Measurements from ENCODE around the gene NPL.

NPL gene

GRCh38 chr1:182766881-182767645, 22.5 kb upstream of the NPL start:
- Mint-ChIP-seq H3K27ac (no peak overlapping the region), H3K27me3 (peaks cover 17% of the 10 kb centered on the region), H3K4me3 (no peak overlapping the region), H3K9me3 (no peaks in the 10 kb centered on the region), H3K4me1 (no peaks in the 10 kb centered on the region), H3K36me3 (no peaks in the 10 kb centered on the region)
- no peak for ATAC-seq

DNA sequence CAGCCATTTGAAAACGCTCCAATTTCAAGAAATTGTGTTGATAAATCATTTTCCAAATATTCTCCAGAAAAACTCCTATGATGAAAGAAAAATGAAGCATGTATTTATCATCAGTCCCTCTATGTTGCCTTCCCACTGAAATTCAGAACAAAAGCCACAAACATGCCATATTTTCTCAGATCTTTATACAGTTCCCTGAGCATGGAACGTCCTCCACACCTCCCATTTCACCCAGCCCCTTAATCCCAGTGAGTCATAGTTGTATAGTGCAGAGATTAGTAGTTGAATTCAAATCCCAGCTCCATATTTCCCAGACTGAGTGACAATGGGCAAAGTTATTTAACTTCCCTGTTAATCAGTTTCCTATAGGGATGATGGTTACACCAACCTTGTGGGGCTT, 20.6 kb upstream of the NPL start:
- Mint-ChIP-seq H3K9me3 (no peaks in the 10 kb centered on the region), H3K36me3 (no peaks in the 10 kb centered on the region), H3K4me3 (no peak overlapping the region), H3K27me3 (peaks cover 17% of the 10 kb centered on the region), H3K27ac (no peak overlapping the region), H3K4me1 (no peaks in the 10 kb centered on the region)
- no peak for ATAC-seq

- Mint-ChIP-seq H3K27ac (no peak overlapping the region), H3K4me1 (no peaks in the 10 kb centered on the region), H3K9me3 (no peaks in the 10 kb centered on the region), H3K36me3 (no peaks in the 10 kb centered on the region), H3K4me3 (no peak overlapping the region), H3K27me3 (peaks cover 27% of the 10 kb centered on the region)
- no peak for ATAC-seq
Observed at GRCh38 chr1:182770232-182770631, 19.3 kb upstream of the NPL start.

- peaks cover 21% of the 10 kb centered on the region for H3K27me3 Mint-ChIP-seq
- no peaks in the 10 kb centered on the region for H3K36me3 Mint-ChIP-seq
- no peaks in the 10 kb centered on the region for H3K9me3 Mint-ChIP-seq
- no peak for ATAC-seq
- no peaks in the 10 kb centered on the region for H3K4me1 Mint-ChIP-seq
- no peak overlapping the region for H3K27ac Mint-ChIP-seq
- H3K4me3 Mint-ChIP-seq, result no peak overlapping the region
Observed at GRCh38 chr1:182771187-182771984, 18.2 kb upstream of the NPL start.

GRCh38 chr1:182777386-182777785, 12.2 kb upstream of the NPL start:
- Mint-ChIP-seq H3K36me3 (no peaks in the 10 kb centered on the region), H3K4me3 (no peak overlapping the region), H3K4me1 (peaks cover 6% of the 10 kb centered on the region), H3K27ac (no peak overlapping the region), H3K27me3 (peaks cover 11% of the 10 kb centered on the region), H3K9me3 (no peaks in the 10 kb centered on the region)
- no peak for ATAC-seq

GRCh38 chr1:182778862-182779261, 10.7 kb upstream of the NPL start:
- H3K4me3 Mint-ChIP-seq, result no peak overlapping the region
- no peaks in the 10 kb centered on the region for H3K9me3 Mint-ChIP-seq
- no peak for ATAC-seq
- H3K4me1 Mint-ChIP-seq, result peaks cover 9% of the 10 kb centered on the region
- H3K27me3 Mint-ChIP-seq, result peaks cover 11% of the 10 kb centered on the region
- no peak overlapping the region for H3K27ac Mint-ChIP-seq
- no peaks in the 10 kb centered on the region for H3K36me3 Mint-ChIP-seq

DNA sequence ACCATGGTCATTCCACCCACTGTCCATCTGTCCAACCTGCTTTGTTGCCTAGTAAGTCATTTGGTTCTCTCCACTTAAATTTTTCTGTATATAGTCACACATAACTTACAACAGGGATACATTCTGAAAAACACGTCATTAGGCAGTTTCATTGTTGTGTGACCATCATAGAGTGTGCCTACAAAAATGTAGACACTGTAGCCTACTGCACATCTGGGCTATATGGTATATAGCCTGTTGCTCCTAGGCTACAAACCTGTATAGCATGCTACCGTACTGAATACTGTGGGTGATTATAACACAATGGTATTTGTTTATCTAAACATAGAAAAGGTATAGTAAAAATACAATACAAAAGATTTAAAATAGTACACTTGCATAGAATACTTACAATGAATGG, 10.0 kb upstream of the NPL start:
- Mint-ChIP-seq H3K4me1 (peaks cover 9% of the 10 kb centered on the region), H3K36me3 (no peaks in the 10 kb centered on the region), H3K27ac (no peak overlapping the region), H3K9me3 (no peaks in the 10 kb centered on the region), H3K27me3 (peaks cover 8% of the 10 kb centered on the region), H3K4me3 (no peak overlapping the region)
- no peak for ATAC-seq

GRCh38 chr1:182781841-182782586, 7.6 kb upstream of the NPL start:
- Mint-ChIP-seq H3K9me3 (no peaks in the 10 kb centered on the region), H3K4me3 (no peak overlapping the region), H3K27me3 (no peaks in the 10 kb centered on the region), H3K27ac (no peak overlapping the region), H3K4me1 (peaks cover 9% of the 10 kb centered on the region), H3K36me3 (no peaks in the 10 kb centered on the region)
- peak; percentile 76 for ATAC-seq

DNA sequence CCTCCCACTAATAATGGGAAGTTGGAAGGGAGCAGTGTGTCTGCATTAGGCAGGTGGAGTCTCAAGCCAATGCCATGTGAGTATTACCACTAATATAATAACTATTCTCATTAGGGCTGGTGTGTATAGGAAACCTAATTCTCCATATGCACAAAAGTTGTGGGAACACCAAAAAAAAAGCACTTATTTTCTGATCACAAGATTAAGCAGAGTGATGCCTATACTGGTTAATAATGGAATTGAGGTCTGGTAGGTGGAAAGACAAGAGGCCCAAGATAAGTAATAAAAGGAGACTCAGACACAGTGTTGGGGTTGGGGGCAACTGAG, 7.0 kb upstream of the NPL start:
- Mint-ChIP-seq H3K4me3 (no peak overlapping the region), H3K36me3 (no peaks in the 10 kb centered on the region), H3K4me1 (peaks cover 9% of the 10 kb centered on the region), H3K27ac (no peak overlapping the region), H3K9me3 (no peaks in the 10 kb centered on the region), H3K27me3 (no peaks in the 10 kb centered on the region)
- ATAC-seq, result no peak

DNA sequence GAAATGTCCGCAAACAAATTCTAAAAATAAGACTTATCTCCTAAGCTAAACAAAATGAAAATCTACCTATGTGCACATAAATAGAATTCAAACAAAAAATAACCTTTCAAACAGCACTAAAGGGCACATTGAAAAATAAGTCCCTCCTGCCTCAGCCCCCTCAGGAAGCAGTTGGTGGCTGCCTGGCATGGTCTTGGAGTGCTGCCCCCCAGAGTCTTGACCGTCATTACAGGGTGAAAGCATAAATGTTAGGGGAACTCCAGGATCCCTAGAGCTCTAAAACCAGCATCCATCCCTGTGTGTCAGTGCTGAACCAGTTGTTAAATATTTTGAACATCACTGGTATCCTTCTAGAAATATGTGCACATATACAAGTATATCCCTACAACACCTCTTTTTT, 6.5 kb upstream of the NPL start:
- Mint-ChIP-seq H3K4me1 (peaks cover 9% of the 10 kb centered on the region), H3K27me3 (no peaks in the 10 kb centered on the region), H3K4me3 (no peak overlapping the region), H3K9me3 (no peaks in the 10 kb centered on the region), H3K27ac (no peak overlapping the region), H3K36me3 (no peaks in the 10 kb centered on the region)
- ATAC-seq, result no peak

- Mint-ChIP-seq H3K36me3 (no peaks in the 10 kb centered on the region), H3K4me1 (peaks cover 10% of the 10 kb centered on the region)
- ATAC-seq, result no peak
Observed at GRCh38 chr1:182784556-182785171, 4.9 kb upstream of the NPL start.

DNA sequence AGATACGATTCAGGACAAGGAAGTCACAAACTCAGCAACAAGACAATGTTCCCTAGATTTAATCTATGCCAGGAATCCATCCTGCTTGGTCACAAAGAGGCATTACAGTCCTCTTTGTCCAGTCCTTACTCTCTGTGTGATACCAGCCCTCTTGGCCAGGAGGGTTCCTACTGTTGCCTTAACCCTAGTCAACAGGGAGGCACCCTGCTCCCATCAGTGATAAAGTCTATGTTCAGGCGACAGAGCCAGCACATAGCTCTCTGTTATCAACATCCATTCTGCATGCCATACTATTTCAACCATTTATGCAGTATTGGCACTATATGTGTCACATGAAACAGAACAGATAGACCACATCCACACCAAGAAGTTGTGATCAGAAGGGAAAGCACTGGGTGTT, 4.4 kb upstream of the NPL start:
- Mint-ChIP-seq H3K4me3 (no peak overlapping the region), H3K36me3 (no peaks in the 10 kb centered on the region), H3K4me1 (peaks cover 15% of the 10 kb centered on the region), H3K27me3 (no peaks in the 10 kb centered on the region), H3K9me3 (no peaks in the 10 kb centered on the region), H3K27ac (no peak overlapping the region)
- no peak for ATAC-seq

More at GRCh38 chr1:182784556-182785171, 4.9 kb upstream of the NPL start:
- Mint-ChIP-seq H3K4me3 (no peak overlapping the region), H3K27ac (no peak overlapping the region), H3K9me3 (no peaks in the 10 kb centered on the region), H3K27me3 (no peaks in the 10 kb centered on the region)

DNA sequence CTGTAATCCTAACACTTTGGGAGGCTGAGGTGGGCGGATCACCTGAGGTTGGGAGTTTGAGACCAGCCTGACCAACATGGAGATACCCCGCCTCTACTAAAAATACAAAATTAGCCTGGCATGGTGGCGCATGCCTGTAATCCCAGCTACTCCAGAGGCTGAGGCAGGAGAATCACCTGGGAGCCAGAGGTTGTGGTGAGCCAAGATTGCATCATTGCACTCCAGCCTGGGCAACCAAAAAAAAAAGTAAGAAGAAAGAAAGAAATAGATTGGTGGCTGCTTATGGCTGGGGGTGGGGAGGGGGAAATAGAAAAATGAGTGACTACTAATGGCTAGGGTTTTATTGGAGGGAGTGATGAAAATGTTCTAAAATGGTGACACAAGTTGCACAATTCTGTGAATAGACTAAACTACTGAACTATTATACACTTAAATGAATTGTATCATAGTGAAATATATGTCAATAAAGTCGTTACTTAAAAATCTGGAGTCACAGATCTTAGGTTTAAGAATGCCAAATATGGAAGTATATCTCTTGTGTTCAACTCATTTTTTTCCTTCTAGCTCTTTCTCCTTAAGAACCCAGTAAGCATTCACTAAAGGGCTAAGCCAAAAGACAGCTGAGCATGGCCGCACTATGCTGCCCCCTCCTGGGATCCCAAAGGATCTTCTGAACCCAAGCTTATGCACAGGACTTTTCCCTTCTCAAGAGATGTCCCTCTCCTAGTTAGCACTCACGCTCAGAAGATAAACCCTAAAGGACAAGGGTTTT, 3.2 kb upstream of the NPL start:
- H3K27me3 Mint-ChIP-seq, result no peaks in the 10 kb centered on the region
- H3K27ac Mint-ChIP-seq, result no peak overlapping the region
- H3K36me3 Mint-ChIP-seq, result no peaks in the 10 kb centered on the region
- H3K9me3 Mint-ChIP-seq, result no peaks in the 10 kb centered on the region
- no peak for ATAC-seq
- H3K4me3 Mint-ChIP-seq, result no peak overlapping the region
- H3K4me1 Mint-ChIP-seq, result peaks cover 24% of the 10 kb centered on the region

GRCh38 chr1:182786995-182787324, 2.6 kb upstream of the NPL start:
- H3K27me3 Mint-ChIP-seq, result no peaks in the 10 kb centered on the region
- H3K4me3 Mint-ChIP-seq, result no peak overlapping the region
- no peaks in the 10 kb centered on the region for H3K36me3 Mint-ChIP-seq
- no peak overlapping the region for H3K27ac Mint-ChIP-seq
- no peak for ATAC-seq
- H3K9me3 Mint-ChIP-seq, result no peaks in the 10 kb centered on the region
- peaks cover 23% of the 10 kb centered on the region for H3K4me1 Mint-ChIP-seq

All from stimulated activated memory B cell treated with anti-CD40 and anti-IgM and Interleukin-4, amounts not matched to agents 10 μg/mL and 1 μg/mL and 100 μg/mL, for 72 hours (primary cell).